ENCODE results near the gene ZNF451.
A peak's percentile ranks its signal among the peaks of the same experiment; 100 is the strongest.

Gene ZNF451

GRCh38 chr6:57159127-57159526, 69.1 kb downstream of the ZNF451 start:
- DNase-seq (ENCODE audit: low read depth in 2 of 2): no peak

GRCh38 chr6:57162028-57162427, 72.0 kb downstream of the ZNF451 start:
- no peak for DNase-seq (ENCODE audit: low read depth in 2 of 2)

DNA sequence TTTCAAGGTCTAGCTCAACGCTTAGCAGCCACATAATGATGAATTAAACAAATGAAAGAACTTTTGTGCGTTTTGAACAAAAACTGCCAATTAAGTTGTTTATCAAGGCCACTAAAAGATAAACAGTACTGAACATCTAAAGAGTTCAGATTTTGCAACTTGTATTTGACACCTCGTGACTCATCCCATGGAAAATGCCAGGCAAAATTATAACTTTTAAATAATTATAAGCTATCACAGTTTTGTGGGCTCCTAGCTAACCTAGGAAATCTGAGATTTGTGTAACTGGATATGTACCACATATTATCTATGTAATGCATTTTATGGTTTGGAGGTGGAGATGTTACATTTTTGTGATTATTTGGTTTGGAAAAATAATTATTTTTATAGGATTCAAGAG, 72.5 kb downstream of the ZNF451 start:
- DNase-seq (ENCODE audit: low read depth in 2 of 2): no peak

DNA sequence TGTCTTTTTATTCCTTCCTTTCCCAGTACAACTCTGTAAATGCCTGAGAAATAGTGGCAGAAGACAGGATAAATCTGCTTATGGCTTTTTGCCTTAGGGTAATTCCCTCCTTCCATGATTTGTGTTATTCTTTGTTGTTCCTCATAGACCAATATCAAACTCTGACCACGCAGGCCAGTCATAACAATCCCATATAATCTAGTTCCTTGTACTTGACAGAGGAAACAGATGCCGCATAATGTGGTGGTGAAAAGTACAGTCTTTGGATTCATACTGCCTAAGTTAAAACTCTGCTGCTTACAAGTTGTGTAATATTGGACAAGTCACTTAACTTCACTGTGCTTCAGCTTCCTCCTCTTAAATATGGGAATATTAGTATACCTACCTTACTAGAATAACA, 74.0 kb downstream of the ZNF451 start:
- no peak for DNase-seq (ENCODE audit: low read depth in 2 of 2)

DNA sequence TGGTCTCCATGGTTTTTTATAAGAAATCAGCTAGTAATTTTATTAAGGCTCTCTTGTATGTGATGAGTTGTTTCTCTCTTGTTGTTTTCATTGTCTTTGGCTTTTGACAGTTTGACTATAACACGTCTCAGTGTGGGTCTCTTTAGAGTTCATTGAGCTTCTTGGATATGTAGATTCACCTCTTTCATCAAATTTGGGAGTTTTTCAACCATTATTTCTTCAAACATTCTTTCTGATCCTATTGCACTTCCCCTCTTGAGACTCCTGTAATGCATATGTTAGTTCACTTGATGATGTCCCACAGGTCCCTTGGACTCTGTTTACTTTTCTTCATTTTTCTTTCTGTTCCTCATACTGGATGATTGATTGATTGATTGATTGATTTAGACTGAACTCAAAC, 75.1 kb downstream of the ZNF451 start:
- no peak for DNase-seq (ENCODE audit: low read depth in 2 of 2)

- peak; percentile 88 to 89 for DNase-seq (ENCODE audit: low read depth in 2 of 2)
Measured at GRCh38 chr6:57172136-57173055, 82.4 kb downstream of the ZNF451 start, which contains the start of gene BAG2. TSS of gene BAG2 (plus strand) at chr6:57172326. CDS start at chr6:57172698, 372 bp downstream.

DNA sequence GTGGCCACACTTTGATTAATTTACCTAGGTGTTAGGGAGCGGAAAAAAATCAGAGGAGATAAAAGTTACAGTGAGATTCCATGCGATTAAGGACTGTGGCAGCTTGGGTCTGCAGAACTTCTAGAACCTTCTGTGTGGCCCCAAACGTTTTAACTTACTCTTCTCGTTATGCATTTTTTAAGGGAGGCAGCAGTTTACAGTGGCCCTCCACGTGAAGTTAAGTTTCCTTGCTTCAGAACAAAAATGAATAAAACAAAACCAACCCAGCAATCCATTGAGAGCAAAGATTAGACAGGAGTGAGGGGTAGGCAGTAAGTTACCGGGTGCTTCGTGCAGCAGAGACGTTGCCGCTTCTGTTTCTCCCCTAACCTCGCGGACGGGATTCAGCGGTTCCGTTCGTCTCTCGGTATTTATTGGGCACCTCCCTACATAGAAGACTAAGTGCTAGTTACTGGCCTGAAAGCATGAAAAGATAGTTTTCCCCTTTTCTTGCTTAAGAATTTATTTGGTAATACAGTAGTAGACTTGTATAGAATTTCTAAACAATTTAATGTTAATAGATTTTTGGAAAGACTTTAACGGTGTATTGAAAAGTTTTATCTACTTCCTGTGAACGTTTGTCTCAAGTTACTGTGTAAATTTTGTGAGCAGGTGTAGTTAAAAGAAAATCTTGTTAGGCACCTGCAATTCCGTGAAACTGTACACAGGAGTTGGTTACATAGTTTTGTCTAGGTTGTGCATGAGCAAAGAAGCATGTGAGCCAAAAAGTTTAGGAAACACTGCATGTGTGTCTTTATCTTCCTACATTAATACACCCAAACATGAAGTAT, 83.3 kb downstream of the ZNF451 start:
- DNase-seq (ENCODE audit: low read depth in 2 of 2): no peak

- no peak for DNase-seq (ENCODE audit: low read depth in 2 of 2)
Measured at GRCh38 chr6:57173886-57174510, 84.0 kb downstream of the ZNF451 start.

GRCh38 chr6:57174511-57174907, 84.5 kb downstream of the ZNF451 start:
- no peak for DNase-seq (ENCODE audit: low read depth in 2 of 2)

DNA sequence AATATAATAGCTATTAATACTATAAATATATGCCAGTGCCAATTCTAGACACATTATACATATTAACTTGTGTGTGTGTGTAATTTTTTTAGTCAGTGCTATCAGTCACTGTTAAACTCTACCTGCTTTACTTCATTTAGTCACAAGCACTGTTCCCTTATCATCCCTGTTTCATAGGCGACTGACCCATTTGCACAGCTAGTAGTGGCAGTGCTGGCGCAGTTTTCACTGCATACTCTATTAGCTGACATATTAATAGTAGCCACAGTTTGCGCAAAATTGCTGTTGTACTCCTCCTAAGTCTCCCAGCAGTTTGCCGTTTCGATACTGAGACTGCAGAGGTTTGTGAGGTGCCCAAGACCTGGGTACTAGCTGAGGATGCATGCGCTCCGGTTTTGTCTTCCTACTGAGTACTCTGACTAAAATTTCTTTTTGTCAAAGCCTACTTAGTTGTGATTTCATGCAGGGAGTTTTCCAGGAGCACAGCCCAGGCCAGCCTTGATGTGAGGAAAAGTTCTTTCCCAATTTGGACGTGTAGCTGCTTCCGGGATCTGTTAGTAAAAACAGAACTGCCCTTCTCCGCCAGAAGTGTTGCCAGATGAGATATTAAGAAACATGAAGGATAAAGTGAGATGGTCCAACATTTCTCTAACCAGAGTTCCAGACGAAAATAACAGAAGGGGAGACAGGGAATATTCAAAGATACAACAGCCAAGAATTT, 87.7 kb downstream of the ZNF451 start:
- DNase-seq (ENCODE audit: low read depth in 2 of 2): no peak

GRCh38 chr6:57180596-57180995, 90.6 kb downstream of the ZNF451 start:
- DNase-seq (ENCODE audit: low read depth in 2 of 2): no peak

- DNase-seq (ENCODE audit: low read depth in 2 of 2): no peak
Measured at GRCh38 chr6:57182017-57182432, 92.0 kb downstream of the ZNF451 start.

DNA sequence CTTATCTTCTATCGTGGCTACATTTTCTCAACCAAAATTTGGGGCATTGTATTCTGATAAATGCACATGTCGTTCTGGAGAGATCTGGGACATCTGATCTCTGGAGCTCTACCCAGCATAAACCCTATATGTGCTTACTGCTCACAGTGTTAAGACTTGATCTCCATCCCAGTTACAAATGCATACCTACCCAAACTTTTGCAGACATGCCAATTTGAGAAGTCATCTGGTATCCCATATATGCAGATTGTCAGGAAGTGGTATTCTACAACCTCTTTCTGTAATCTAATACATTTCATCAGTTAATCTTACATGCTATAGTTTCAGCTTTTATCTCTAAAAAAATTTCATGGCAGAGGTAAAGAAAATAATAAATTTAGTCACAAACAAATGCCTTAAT, 93.3 kb downstream of the ZNF451 start:
- no peak for DNase-seq (ENCODE audit: low read depth in 2 of 2)

DNA sequence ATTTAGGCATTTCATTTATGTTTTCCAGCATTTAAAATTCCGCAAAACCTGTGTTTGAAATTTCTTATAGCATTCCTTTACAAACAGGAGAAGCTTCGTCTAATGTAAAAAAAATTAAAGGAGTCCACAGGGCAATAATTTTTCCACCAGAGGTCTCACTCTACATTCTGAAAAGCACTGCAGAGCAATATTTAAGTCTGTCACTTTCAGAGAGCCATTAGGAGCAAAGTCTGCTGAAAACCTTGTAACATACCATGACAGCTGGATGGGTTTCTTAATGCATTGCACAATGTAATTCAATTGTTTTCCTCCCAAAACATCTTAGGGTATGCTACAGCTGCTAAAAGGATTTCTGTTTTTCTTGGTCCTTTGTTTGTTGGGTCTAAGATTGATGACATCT, 100.2 kb downstream of the ZNF451 start:
- DNase-seq (ENCODE audit: low read depth in 2 of 2): no peak

DNA sequence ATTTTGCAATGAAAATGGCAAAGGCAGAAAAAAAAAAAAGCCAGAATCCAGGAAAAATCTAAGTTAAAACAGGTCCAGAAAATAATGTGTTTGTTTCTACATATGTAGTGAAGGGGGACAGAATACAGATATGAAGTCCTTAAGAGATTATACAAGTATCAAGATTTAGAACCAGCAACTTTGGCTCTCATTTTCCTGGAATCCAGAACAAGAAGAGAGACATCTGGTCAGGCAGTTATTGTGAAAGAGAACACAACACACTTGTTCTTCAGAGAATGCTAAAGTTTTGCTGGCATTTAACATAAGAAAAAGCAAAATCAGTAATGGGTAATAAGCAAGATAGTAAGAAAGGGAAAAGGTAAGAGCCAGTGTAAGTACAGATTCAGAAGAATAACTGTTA, 103.2 kb downstream of the ZNF451 start:
- DNase-seq (ENCODE audit: low read depth in 2 of 2): no peak

- no peak for DNase-seq (ENCODE audit: low read depth in 2 of 2)
Measured at GRCh38 chr6:57195457-57195856, 105.5 kb downstream of the ZNF451 start.

DNA sequence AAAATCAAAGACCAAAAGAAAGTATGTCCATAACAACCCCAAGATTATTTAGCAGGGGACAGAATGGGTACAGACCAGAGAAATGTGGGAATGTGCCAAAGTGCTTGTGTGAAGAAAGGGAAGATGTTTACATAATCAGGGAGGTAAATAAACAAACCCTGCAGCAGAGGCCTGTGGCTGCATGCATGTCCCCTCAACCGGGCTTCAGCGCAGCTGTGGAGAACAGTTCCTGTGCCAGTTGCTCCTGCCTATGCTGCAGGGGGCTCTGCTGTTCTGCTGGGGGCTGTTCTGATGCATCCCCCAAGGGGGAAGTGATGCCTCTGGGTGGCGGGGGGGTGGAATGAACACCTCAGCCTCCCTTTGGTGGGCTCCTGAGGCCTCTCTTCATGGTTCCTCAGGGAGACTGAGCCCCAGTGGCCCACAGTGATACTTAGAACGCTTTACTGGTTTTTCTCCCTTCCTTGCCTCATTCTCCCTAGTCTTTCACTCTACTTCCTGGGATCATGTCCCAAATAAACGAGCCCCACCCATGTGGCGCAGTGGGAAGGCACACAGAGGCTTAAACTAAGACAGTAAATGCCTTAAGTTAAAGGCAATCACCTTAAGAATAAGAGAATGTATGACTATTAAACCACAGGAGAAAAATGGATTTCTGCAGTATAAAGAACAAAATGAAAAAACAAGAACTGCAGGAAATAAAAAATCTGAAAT, 109.1 kb downstream of the ZNF451 start:
- DNase-seq (ENCODE audit: low read depth in 2 of 2): no peak

GRCh38 chr6:57201718-57202117, 111.7 kb downstream of the ZNF451 start:
- DNase-seq (ENCODE audit: low read depth in 2 of 2): no peak

GRCh38 chr6:57205550-57206328, 115.8 kb downstream of the ZNF451 start:
- DNase-seq (ENCODE audit: low read depth in 2 of 2): no peak

DNA sequence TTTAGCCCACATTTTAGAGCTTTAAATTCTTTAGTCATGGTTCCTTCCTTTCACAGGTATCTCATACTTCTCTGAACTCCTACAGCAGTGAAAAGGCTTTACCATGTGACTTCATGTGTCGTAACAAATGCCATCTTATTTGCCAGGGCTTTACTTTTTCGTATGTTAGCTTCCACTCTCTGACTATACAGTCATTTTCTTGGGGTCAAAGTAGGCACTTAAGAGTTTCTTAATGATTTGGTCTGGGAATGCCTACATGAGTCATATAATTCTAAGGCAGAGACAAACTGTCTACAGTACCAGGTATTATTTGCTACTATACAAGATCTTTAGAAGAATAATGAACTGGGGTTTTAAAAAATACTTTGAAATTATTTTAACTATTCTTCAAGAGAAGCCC, 117.2 kb downstream of the ZNF451 start:
- no peak for DNase-seq (ENCODE audit: low read depth in 2 of 2)
